OCI-LY7 (cell line): Measurements from ENCODE around the gene SH3RF1. TPM values are rescaled to one million over a fixed set of nuclear protein-coding genes. Genes with fewer than 3 reads are reported as not detected.

Source experiments
- BruUV-seq: library from RNA; stranded (reverse); fragments of 400-500 nt; replicated peaks from 2 replicates; lab custom pipeline; 2021; lab: Mats Ljungman, UMichigan
- CTCF ChIA-PET: fragments of 300-600 bp; sonication (Branson Sonifier 250); formaldehyde crosslinking; loops from one replicate; lab custom pipeline; 2022; ENCODE audit warnings: antibody characterized with exemption; ENCODE audit not compliant: unreplicated experiment; lab: Charles Lee
- POLR2A ChIA-PET: fragments of 300-600 bp; sonication (Branson Sonifier 250); formaldehyde crosslinking; loops from one replicate; lab custom pipeline; 2022; ENCODE audit warnings: antibody characterized with exemption; lab: Charles Lee
- DNase-seq: peaks from one replicate; pipeline ENCODE4 v3.0.0-alpha.2; 2015; ENCODE audit warnings: low spot score
- H2AFZ ChIP-seq: fragments of 200-600 bp; sonication (generic), shearing (Covaris generic); 2 replicates; pipeline ENCODE4 v1.6.1; 2014; ENCODE audit warnings: mild to moderate bottlenecking, antibody characterized with exemption, low read length, moderate library complexity
- H3K27ac ChIP-seq: fragments of 200-600 bp; sonication (generic); 2 replicates; pipeline ENCODE4 v1.5.1; 2014; ENCODE audit warnings: mixed run types, low read depth, mild to moderate bottlenecking, moderate library complexity, low read length, inconsistent platforms; ENCODE audit not compliant: poor library complexity, severe bottlenecking
- H3K36me3 ChIP-seq: fragments of 200-600 bp; sonication (generic); 2 replicates; pipeline ENCODE4 v1.6.1; 2014; ENCODE audit warnings: mild to moderate bottlenecking, antibody characterized with exemption, low read length, moderate library complexity, mixed read lengths; ENCODE audit not compliant: insufficient read depth
- H3K4me1 ChIP-seq: fragments of 200-600 bp; sonication (generic); 2 replicates; pipeline ENCODE4 v1.5.1; 2014; ENCODE audit warnings: mild to moderate bottlenecking, low read length; ENCODE audit not compliant: insufficient read depth, poor library complexity, severe bottlenecking
- H3K4me2 ChIP-seq: fragments of 200-600 bp; sonication (generic); 2 replicates; pipeline ENCODE4 v1.6.1; 2014; ENCODE audit warnings: mild to moderate bottlenecking, low read length
- H3K4me3 ChIP-seq: fragments of 200-600 bp; sonication (generic); 2 replicates; pipeline ENCODE4 v1.5.1; 2014; ENCODE audit warnings: mild to moderate bottlenecking, low read depth, low read length; ENCODE audit not compliant: poor library complexity, severe bottlenecking
- H3K79me2 ChIP-seq: fragments of 200-600 bp; sonication (generic); 2 replicates; pipeline ENCODE4 v1.6.1; 2016; ENCODE audit warnings: low read depth, mild to moderate bottlenecking, low read length, moderate library complexity, mixed read lengths; ENCODE audit not compliant: insufficient read depth
- H3K9me2 ChIP-seq: fragments of 200-600 bp; sonication (generic); 2 replicates; pipeline ENCODE4 v1.6.1; 2016; ENCODE audit warnings: mild to moderate bottlenecking, low read length, mixed read lengths; ENCODE audit not compliant: insufficient read depth
- H3K9me3 ChIP-seq: fragments of 200-600 bp; sonication (generic); 2 replicates; pipeline ENCODE4 v1.6.1; 2014; ENCODE audit warnings: mild to moderate bottlenecking, mixed run types, low read length, mixed read lengths
- H4K20me1 ChIP-seq: fragments of 200-600 bp; sonication (generic); 2 replicates; pipeline ENCODE4 v1.6.1; 2014; ENCODE audit warnings: mild to moderate bottlenecking, antibody characterized with exemption, low read length, moderate library complexity, mixed read lengths; ENCODE audit not compliant: insufficient read depth
- CTCF ChIP-seq: fragments of 200-600 bp; sonication (generic); conservative IDR thresholded peaks from 2 replicates; pipeline ENCODE4 v1.5.1; 2014; ENCODE audit warnings: mild to moderate bottlenecking, antibody characterized with exemption, low read length, moderate library complexity, mixed read lengths
- EZH2phosphoT487 ChIP-seq: fragments of 200-600 bp; sonication (generic); IDR thresholded peaks from 2 replicates; pipeline ENCODE4 v1.6.1; 2018; ENCODE audit warnings: low read depth, borderline replicate concordance, mild to moderate bottlenecking, mixed run types, antibody characterized with exemption, low read length, moderate library complexity, mixed read lengths
- intact Hi-C: fragments of 100-400 bp; cut with micrococcal nuclease; formaldehyde crosslinking; loops from one replicate; pipeline ENCODE4 v1.10.0; 2022; ENCODE audit not compliant: unreplicated experiment
- total RNA-seq, 2 experiments: library from RNA; depleted of rRNA in 1 of 2; stranded (reverse); fragments of >200 nt in 1 of 2; shearing (Covaris generic) in 1 of 2; gene quantifications; 2 replicates each; pipeline ENCODE4 v1.2.3, GENCODE V29; 2014 to 2022

Gene SH3RF1
- total RNA-seq, 2 experiments from 2014 or later: not detected

- Histone ChIP-seq H4K20me1 (no peaks in the 10 kb centered on the region), H3K27ac (no peak overlapping the region), H3K9me2 (no peaks in the 10 kb centered on the region), H3K79me2 (no peaks in the 10 kb centered on the region), H3K4me3 (no peak overlapping the region), H2AFZ (no peak overlapping the region), H3K36me3 (no peaks in the 10 kb centered on the region), H3K4me1 (no peaks in the 10 kb centered on the region), H3K9me3 (no peaks in the 10 kb centered on the region), H3K4me2 (no peak overlapping the region)
- DNase-seq: no peak
- no peak for TF ChIP-seq EZH2phosphoT487
- no peak for TF ChIP-seq CTCF
- ChIA-PET POLR2A (no interaction called here), CTCF (no interaction called here)
- intact Hi-C loops: no loop called here
- no TSS peak for BruUV-seq
These were observed 3.3 kb upstream of the SH3RF1 start for GRCh38 chr4:169274033-169274432.

GRCh38 chr4:169272265-169272886, 1.6 kb upstream of the SH3RF1 start:
- ChIA-PET CTCF (no interaction called here), POLR2A (interaction anchor here (0.7 kb wide), 1 partner anchor 132 kb away, joined by 3 read pairs; no protein-coding TSS in a partner anchor)
- H3K4me2 ChIP-seq: no peak overlapping the region
- no peaks in the 10 kb centered on the region for H4K20me1 ChIP-seq
- BruUV-seq: no TSS peak
- intact Hi-C loops: no loop called here
- H3K9me3 ChIP-seq: no peaks in the 10 kb centered on the region
- H3K4me3 ChIP-seq: no peak overlapping the region
- H3K79me2 ChIP-seq: no peaks in the 10 kb centered on the region
- no peak for DNase-seq
- no peaks in the 10 kb centered on the region for H3K36me3 ChIP-seq
- no peak overlapping the region for H3K27ac ChIP-seq
- TF ChIP-seq EZH2phosphoT487: no peak
- TF ChIP-seq CTCF: no peak
- H3K4me1 ChIP-seq: no peaks in the 10 kb centered on the region
- no peak overlapping the region for H2AFZ ChIP-seq
- no peaks in the 10 kb centered on the region for H3K9me2 ChIP-seq

DNA sequence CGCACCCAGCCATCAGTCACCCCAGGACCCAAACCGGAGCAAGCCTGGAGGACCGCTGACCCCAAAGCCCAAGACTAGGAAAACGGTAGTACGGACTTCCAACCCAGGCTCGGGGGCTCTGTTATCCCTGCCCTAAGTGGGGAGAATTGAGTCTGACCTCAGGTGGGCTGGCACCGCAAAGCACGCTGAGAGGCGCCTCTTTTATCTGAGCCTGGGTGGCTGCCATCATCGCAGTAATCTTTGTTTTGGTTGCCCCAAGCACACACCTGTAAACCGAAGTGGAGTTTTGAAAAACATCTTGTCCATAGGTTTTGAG, 894 bp upstream of the SH3RF1 start:
- H3K4me1 ChIP-seq: no peaks in the 10 kb centered on the region
- H3K9me2 ChIP-seq: no peaks in the 10 kb centered on the region
- H3K9me3 ChIP-seq: no peaks in the 10 kb centered on the region
- no peak overlapping the region for H3K4me3 ChIP-seq
- TF ChIP-seq CTCF (no peak), EZH2phosphoT487 (no peak)
- H3K4me2 ChIP-seq: no peak overlapping the region
- DNase-seq: no peak
- BruUV-seq: no TSS peak
- H4K20me1 ChIP-seq: no peaks in the 10 kb centered on the region
- no peak overlapping the region for H3K27ac ChIP-seq
- intact Hi-C loops: no loop called here
- H3K36me3 ChIP-seq: no peaks in the 10 kb centered on the region
- ChIA-PET CTCF (no interaction called here), POLR2A (no interaction called here)
- no peak overlapping the region for H2AFZ ChIP-seq
- no peaks in the 10 kb centered on the region for H3K79me2 ChIP-seq
